Activated naive CD8-positive, alpha-beta T cell treated with anti-CD3 and anti-CD28 coated beads, Interleukin-2, amount 50 U/mL, for 24 hours (primary cell): ENCODE results near the gene TPM2.

Experiments
- ATAC-seq: fragments of 150-1000 bp; cut with Tn5 transposase; one replicate; pipeline ENCODE4 v1.10.0; 2021
- DNase-seq: peaks from one replicate; pipeline ENCODE4 v3.0.0; 2021
- H3K27ac Mint-ChIP-seq: one replicate; pipeline ENCODE4 v1.8.0; 2021; ENCODE audit warnings: mild to moderate bottlenecking, mixed read lengths
- H3K27me3 Mint-ChIP-seq: one replicate; pipeline ENCODE4 v1.8.0; 2021; ENCODE audit warnings: mixed read lengths
- H3K36me3 Mint-ChIP-seq: one replicate; pipeline ENCODE4 v1.8.0; 2021; ENCODE audit warnings: low read depth, mixed read lengths
- H3K4me1 Mint-ChIP-seq: one replicate; pipeline ENCODE4 v1.8.0; 2021; ENCODE audit warnings: mixed read lengths
- H3K4me3 Mint-ChIP-seq: one replicate; pipeline ENCODE4 v1.8.0; 2021; ENCODE audit warnings: mild to moderate bottlenecking, moderate library complexity, mixed read lengths
- H3K9me3 Mint-ChIP-seq: one replicate; pipeline ENCODE4 v1.8.0; 2021; ENCODE audit warnings: mixed read lengths

The TPM2 gene

DNA sequence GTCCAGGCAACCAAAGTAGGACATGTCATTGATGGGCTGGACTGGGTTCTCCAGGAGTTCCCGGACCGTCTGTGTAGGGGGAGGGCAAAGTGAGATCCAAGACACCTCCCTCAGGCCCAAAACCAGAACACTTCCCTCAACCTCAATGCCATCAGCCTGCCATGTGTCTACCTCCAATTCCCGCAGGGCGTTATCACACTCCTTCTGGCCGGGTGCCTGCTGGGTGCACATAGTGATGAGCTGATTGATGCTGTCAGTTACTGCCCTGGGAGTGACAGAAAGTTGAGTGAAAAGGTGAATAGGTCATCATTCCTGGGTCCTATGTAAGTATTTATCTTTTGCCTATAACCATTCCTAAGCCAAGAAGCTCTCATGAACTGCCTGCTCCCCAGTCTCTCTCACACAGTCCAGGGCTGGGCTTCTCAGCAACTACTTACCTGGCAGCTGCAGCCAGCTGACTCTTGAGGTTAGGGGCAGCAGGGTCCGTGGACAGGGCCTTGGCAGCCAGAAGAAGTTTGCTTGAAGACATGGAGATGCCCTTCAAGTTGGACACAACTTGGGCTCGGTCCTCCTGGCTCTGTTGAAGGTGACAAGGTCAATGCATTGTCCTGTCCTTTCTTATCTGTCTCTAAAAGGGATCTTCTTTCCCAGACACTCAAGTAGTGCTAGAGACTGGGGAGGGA, 21.2 kb upstream of the TPM2 start:
- Mint-ChIP-seq H3K27me3 (no peaks in the 10 kb centered on the region), H3K36me3 (peaks cover 64% of the 10 kb centered on the region), H3K27ac (no peak overlapping the region), H3K4me1 (no peaks in the 10 kb centered on the region), H3K9me3 (no peaks in the 10 kb centered on the region), H3K4me3 (no peak overlapping the region)
- no peak for DNase-seq
- no peak for ATAC-seq

DNA sequence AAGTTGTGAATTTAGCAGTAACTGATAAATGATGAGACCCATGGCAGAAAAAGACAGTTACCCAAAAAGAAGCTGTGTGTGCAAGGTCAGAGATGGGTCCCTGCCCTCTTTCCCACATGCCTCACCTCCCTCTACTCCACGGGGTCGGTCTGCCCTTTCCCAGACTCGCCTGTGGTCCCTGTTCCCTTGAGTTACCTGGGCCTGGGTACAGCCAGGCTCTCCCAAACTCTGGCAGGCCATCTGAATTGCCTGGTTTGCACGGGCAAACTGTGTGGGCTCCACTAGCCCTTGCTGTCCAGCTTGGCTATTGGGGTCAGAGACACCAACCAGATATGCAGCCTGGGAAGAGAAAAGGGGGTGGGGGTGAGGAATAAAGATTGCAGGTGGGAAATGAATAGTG, 18.4 kb upstream of the TPM2 start:
- H3K27ac Mint-ChIP-seq = no peak overlapping the region
- no peaks in the 10 kb centered on the region for H3K4me1 Mint-ChIP-seq
- H3K4me3 Mint-ChIP-seq = no peak overlapping the region
- peaks cover 64% of the 10 kb centered on the region for H3K36me3 Mint-ChIP-seq
- no peaks in the 10 kb centered on the region for H3K9me3 Mint-ChIP-seq
- DNase-seq (no peak), ATAC-seq (no peak)
- no peaks in the 10 kb centered on the region for H3K27me3 Mint-ChIP-seq

DNA sequence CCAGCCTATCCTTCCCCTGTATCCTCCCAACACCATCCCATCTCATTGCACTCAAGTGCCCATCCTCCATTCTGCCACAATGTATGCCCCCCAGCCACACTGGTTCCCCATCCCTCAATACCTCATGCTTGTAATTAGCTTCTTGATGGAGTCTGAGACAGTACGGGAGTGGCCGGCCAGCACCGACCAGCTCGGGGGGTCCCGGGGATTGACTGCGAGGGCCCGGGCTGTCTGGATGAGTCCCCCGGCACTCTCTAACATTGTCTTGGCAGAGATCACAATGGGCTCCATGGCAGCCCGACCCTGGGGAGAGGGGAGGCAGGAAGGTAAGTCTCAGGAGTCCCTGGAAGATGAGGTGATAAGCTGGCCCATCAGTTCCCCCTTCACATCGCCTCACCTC, 17.2 kb upstream of the TPM2 start:
- no peak overlapping the region for H3K27ac Mint-ChIP-seq
- no peak for ATAC-seq

DNA sequence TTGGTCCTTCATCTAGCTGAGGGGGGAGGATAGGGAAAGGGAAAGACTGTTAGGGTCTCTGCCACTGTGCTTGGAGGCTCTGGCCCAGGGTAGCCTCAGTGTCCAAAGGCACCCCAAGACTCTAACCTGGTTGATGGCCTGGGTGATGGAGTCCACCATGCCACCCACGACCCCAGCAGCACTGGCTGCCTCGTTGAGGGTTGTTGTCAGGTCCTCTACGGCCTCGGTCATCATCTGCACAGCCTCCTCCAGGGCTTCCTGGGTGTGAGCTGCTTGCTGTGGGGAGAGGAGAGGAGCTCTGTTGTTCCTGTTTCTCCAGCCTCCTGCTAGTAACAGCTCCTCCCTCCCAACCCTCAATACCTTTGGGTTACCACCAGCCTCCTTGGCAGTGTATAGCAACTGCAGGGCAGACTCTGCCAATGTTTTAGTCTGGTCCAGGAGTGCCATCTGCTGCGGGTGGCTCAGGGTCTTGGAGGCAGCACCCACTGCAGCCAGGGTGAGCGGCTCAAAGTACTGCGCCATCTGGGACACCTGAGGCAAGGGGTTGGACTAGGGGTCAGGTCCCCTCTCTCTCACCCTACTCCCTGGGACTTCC, 16.2 kb upstream of the TPM2 start:
- peaks cover 58% of the 10 kb centered on the region for H3K36me3 Mint-ChIP-seq
- no peak overlapping the region for H3K27ac Mint-ChIP-seq
- no peaks in the 10 kb centered on the region for H3K9me3 Mint-ChIP-seq
- no peaks in the 10 kb centered on the region for H3K27me3 Mint-ChIP-seq
- ATAC-seq (peak; percentile 20), DNase-seq (no peak)
- no peak overlapping the region for H3K4me3 Mint-ChIP-seq
- no peaks in the 10 kb centered on the region for H3K4me1 Mint-ChIP-seq

More for the DNA sequence above, 17.2 kb upstream of the TPM2 start:
- Mint-ChIP-seq H3K9me3 (no peaks in the 10 kb centered on the region), H3K4me1 (no peaks in the 10 kb centered on the region), H3K36me3 (peaks cover 64% of the 10 kb centered on the region), H3K4me3 (no peak overlapping the region), H3K27me3 (no peaks in the 10 kb centered on the region)
- DNase-seq = no peak

DNA sequence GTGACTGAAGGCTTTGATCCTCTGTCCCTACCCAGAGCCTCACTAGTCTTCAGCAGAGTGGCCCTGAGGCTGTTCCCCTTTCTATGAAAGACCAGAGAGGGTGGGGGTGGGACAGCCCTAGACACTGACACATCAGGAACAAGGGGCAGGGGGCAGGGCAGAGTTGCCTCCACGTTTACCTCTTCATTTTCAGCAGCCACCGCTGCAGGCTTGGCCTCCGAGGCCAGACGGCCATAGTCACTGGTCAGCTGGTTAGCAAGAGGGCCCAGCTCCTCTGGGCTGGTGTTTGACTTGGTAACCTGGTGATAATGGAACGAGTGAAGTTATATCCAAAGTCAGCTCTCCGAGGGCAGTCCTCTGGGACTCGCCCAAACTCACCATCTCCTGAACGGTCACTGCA, 15.6 kb upstream of the TPM2 start:
- Mint-ChIP-seq H3K36me3 (peaks cover 52% of the 10 kb centered on the region), H3K27ac (no peak overlapping the region), H3K4me3 (no peak overlapping the region)

DNA sequence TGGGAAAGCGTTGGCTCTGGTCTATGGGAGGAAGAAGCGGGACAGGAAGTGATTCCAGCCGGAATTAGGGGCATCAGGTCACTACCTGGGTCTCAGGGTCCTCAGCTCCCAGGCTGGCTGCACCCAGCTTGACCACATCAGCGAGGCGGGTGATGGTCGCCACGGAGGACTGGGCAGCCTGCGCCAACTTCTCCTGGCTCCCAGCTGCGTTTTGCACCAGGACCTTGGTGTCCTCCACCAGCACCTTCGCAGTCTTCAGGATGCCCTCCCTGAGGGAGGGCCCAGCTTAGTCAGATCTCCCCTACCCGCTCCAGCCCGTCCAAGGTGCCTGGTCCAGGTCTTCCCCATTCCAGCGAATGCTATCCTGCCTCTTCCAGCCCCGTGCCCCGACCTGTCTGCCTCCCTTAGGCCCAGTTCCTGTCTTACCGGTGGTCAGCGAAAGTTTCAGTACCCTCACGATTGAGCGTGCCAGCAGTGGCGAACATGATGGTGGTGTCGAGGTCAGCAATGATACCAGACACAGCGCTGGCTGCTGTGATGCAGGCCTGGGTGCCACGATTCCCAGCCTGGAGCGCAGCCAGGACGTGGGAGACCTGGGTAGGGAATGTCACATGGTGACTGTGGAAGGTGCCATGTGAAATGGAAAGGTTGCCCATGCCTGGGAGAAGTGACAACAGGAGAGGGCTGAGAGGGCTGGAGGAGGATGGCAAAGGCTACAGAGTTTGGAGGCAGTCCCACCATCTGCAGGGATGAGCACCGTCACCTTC, 14.4 kb upstream of the TPM2 start:
- Mint-ChIP-seq H3K27ac (no peak overlapping the region), H3K36me3 (peaks cover 47% of the 10 kb centered on the region), H3K9me3 (no peaks in the 10 kb centered on the region), H3K4me1 (no peaks in the 10 kb centered on the region), H3K4me3 (no peak overlapping the region), H3K27me3 (no peaks in the 10 kb centered on the region)
- no peak for ATAC-seq
- DNase-seq = no peak

More for the DNA sequence above, 15.6 kb upstream of the TPM2 start:
- no peaks in the 10 kb centered on the region for H3K4me1 Mint-ChIP-seq
- H3K9me3 Mint-ChIP-seq = no peaks in the 10 kb centered on the region
- H3K27me3 Mint-ChIP-seq = no peaks in the 10 kb centered on the region
- ATAC-seq = no peak
- DNase-seq = no peak

DNA sequence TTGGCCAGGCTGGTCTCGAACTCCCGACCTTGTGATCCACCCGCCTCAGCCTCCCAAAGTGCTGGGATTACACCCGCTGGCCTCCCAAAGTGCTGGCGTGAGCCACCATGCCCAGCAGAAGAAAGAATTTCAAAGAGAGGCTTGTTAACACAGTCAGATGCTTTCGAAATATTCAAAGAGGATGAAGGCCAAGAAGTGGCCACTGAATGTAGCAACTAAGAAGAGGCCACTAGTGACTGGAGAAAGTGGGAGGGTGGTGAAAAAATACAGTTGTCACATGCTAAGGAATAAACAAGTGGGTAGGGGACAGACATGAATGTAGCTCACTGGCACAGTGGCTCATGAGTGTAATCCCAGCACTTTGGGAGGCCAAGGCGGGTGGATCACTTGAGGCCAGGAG, 13.0 kb upstream of the TPM2 start:
- H3K4me1 Mint-ChIP-seq = no peaks in the 10 kb centered on the region
- H3K4me3 Mint-ChIP-seq = no peak overlapping the region
- DNase-seq (no peak), ATAC-seq (no peak)
- H3K36me3 Mint-ChIP-seq = peaks cover 41% of the 10 kb centered on the region
- no peak overlapping the region for H3K27ac Mint-ChIP-seq
- no peaks in the 10 kb centered on the region for H3K9me3 Mint-ChIP-seq
- no peaks in the 10 kb centered on the region for H3K27me3 Mint-ChIP-seq

DNA sequence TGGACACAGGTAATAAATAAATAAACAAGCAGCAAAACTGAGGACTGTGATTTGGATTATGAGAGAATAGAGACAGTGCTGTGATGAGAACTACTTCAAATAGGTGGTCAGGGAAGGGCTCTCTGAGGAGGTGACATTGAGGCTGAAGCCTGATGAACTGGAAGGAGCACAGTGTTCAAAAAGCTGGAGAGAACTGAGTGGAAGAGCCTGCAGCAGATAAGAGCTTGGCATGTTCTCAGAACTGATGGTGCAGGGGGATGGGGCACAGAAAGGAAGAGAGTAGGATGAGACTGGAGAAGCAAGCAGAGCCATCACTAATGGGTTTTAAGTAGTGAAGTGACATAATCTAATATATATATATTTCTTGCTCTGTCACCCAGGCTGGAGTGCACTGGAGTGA, 11.2 kb upstream of the TPM2 start:
- peaks cover 40% of the 10 kb centered on the region for H3K36me3 Mint-ChIP-seq
- H3K27ac Mint-ChIP-seq = no peak overlapping the region
- no peak overlapping the region for H3K4me3 Mint-ChIP-seq
- no peaks in the 10 kb centered on the region for H3K27me3 Mint-ChIP-seq
- H3K4me1 Mint-ChIP-seq = peaks cover 6% of the 10 kb centered on the region
- H3K9me3 Mint-ChIP-seq = no peaks in the 10 kb centered on the region
- DNase-seq (no peak), ATAC-seq (no peak)

DNA sequence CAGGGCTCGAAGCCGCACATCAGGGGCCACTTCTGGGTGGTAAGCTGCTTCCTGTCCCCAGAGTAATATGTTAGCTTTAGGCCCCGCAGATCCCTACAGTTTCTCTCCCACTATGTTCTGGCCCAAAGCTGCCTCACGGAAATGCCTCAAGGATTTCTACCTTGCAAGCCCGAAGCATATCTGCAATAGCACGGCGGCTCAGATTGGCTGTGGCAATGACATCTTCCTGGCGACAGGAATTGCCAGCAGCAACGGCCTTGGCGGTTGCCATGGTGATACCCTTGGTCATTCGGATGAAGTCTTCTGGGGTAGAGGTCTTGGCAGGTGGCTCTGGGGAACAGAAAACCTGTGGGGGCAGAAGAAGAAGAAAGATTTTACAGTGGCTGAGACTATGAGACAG, 10.3 kb upstream of the TPM2 start:
- Mint-ChIP-seq H3K27me3 (no peaks in the 10 kb centered on the region), H3K27ac (no peak overlapping the region), H3K9me3 (no peaks in the 10 kb centered on the region), H3K4me1 (peaks cover 6% of the 10 kb centered on the region), H3K4me3 (no peak overlapping the region), H3K36me3 (peaks cover 38% of the 10 kb centered on the region)
- DNase-seq = no peak
- no peak for ATAC-seq

DNA sequence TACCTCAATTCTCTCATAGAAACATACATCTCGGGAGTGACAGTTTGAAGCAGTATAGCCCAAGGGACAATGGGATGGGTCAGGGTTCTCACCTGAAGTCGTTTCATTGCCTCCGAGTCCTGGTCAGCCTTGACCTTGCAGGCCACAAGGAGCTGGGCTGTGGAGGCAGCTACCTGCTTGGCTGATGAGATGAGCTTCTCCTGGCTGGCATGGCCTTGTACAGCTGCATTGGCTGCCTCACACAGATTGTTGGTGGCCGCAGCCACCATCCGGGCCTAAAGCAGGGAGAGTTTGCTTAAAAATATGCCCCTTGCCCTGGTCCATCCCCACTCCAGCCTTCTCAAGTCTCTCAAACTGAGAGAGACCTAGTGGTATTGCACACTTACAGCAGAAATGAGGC, 8.5 kb upstream of the TPM2 start:
- peaks cover 6% of the 10 kb centered on the region for H3K4me1 Mint-ChIP-seq
- peaks cover 24% of the 10 kb centered on the region for H3K36me3 Mint-ChIP-seq
- DNase-seq (no peak), ATAC-seq (no peak)
- no peak overlapping the region for H3K27ac Mint-ChIP-seq
- H3K4me3 Mint-ChIP-seq = no peak overlapping the region
- no peaks in the 10 kb centered on the region for H3K9me3 Mint-ChIP-seq
- no peaks in the 10 kb centered on the region for H3K27me3 Mint-ChIP-seq

DNA sequence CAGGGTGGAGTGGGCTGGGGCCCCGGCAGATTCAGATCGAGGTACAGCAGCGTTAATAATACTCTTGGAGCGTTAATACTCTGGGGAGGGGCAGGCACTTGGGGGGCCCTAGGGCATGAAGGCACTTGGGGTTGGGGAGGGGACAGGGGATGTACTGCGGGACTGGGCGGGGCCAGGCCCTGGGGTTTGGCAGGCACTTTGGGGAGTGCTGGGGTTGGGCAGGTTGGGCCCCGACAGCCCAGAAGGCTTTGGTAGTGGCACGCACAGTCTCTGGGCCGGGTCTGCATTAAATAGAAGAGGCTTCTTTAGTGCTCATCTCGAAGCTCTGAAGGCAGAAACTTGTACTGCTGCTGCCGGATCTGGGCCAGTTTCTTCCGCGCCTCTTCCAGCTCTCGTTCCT, 7.8 kb upstream of the TPM2 start:
- ATAC-seq = no peak
- H3K36me3 Mint-ChIP-seq = peaks cover 18% of the 10 kb centered on the region
- H3K27ac Mint-ChIP-seq = no peak overlapping the region
- peaks cover 6% of the 10 kb centered on the region for H3K4me1 Mint-ChIP-seq
- no peaks in the 10 kb centered on the region for H3K9me3 Mint-ChIP-seq
- no peak overlapping the region for H3K4me3 Mint-ChIP-seq
- no peak for DNase-seq
- H3K27me3 Mint-ChIP-seq = no peaks in the 10 kb centered on the region

DNA sequence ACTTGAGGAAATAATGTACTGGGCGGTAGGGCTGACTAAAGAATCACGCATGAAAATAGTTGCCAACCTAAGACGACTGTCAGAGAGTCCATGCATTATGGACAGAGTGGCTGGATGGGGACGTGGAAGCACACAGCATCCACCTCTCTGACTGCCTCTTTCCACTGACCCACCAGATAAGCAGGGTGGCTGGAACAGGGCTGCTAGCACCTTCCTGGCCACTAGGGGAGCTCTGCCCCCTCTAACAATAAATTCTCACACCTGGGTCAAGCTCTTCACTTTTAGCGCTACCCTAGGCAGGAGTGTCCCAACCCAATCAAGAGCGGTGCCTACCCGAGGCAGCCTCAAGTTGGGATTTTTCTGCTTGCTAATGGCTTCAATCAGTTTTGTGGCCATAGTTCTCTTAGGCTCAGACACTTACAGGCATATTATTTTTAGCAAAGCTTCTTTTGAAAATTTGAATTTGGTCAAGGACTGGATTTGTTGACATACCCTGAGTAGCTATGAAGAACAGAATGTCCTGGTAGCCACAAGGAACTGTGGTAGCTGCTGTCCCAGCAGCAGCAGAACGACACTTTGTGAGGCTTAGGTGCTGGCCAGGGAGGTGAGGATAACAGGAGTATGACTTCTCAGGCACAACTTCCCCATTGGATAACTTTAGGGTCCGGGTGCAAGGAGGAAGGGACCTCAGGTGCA, 6.9 kb upstream of the TPM2 start:
- H3K4me1 Mint-ChIP-seq = peaks cover 6% of the 10 kb centered on the region
- peaks cover 18% of the 10 kb centered on the region for H3K36me3 Mint-ChIP-seq
- peak; percentile 66 for DNase-seq
- no peak overlapping the region for H3K27ac Mint-ChIP-seq
- peak; percentile 88 for ATAC-seq
- H3K4me3 Mint-ChIP-seq = no peak overlapping the region
- no peaks in the 10 kb centered on the region for H3K27me3 Mint-ChIP-seq
- H3K9me3 Mint-ChIP-seq = no peaks in the 10 kb centered on the region

DNA sequence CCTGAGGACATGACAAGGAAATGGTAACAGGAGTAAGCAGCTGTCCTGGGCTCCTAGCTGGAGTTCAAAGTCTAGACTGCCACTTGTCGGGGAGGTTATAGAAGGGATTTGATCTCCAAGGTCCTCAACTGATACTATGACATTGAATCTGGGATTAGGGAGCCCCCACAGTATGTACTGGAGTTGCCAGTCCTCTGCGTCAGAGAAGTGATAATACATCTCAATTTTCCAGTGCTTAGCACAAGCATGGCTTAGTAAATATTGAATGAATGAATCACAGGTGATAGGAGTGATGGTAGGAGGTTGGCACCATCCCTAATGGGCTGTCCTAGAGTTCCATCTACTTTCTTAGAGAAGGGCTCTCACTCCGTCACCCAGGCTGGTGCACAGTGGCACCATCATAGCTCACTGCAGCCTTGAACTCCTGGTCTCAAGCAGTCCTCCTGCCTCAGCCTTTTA, 6.2 kb upstream of the TPM2 start:
- Mint-ChIP-seq H3K4me1 (peaks cover 6% of the 10 kb centered on the region), H3K9me3 (no peaks in the 10 kb centered on the region), H3K36me3 (peaks cover 18% of the 10 kb centered on the region), H3K4me3 (no peak overlapping the region), H3K27ac (no peak overlapping the region), H3K27me3 (no peaks in the 10 kb centered on the region)
- ATAC-seq (no peak), DNase-seq (no peak)

DNA sequence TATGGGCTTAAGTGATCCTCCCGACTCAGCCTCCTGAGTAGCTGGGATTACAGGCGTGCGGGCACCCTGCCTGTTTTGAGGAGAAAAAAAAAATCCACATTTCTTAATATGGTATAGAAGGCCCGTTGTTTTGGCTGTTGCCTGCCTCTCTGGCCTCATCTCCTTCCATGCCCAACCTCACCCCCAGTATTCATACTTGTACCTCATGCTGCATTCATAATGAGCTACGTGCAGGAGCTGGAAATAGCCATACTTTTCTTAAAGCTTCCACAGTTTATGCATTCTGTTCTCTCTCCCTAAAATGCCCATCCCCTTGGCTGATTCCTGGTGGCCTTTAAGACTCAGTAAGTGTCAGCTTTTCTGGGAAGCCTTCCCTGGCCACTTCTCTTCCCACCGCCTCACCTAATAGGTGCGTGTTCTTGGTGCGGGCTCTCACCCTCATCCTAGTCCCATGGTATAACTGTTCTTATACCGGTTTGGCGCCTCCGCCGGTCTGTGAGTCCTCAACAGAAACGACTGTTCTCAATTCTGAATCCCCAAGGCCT, 2.1 kb upstream of the TPM2 start:
- no peaks in the 10 kb centered on the region for H3K27me3 Mint-ChIP-seq
- ATAC-seq (no peak), DNase-seq (no peak)
- no peaks in the 10 kb centered on the region for H3K9me3 Mint-ChIP-seq
- no peak overlapping the region for H3K4me3 Mint-ChIP-seq
- peaks cover 22% of the 10 kb centered on the region for H3K4me1 Mint-ChIP-seq
- H3K36me3 Mint-ChIP-seq = peaks cover 7% of the 10 kb centered on the region
- H3K27ac Mint-ChIP-seq = no peak overlapping the region
